Uterus (tissue), 4 donors: Measurements from ENCODE around the gene CBX6. TPM values are rescaled to one million over a fixed set of nuclear protein-coding genes. Genes with fewer than 3 reads are reported as not detected.

Experiments used
- DNase-seq, 2 donors: peaks; one replicate each; pipeline ENCODE4 v3.0.0-alpha.2; 2019 to 2020
- H3K27ac ChIP-seq, 2 donors: fragments of 200-600 bp; sonication (generic); 1 replicate in 1 of 2; 2 replicates in 1 of 2; pipeline ENCODE4 v1.5.1; 2016 to 2018
- H3K27me3 ChIP-seq, 2 donors: fragments of 200-600 bp; sonication (generic); one replicate each; pipeline ENCODE4 v1.5.1; 2018 to 2019; ENCODE audit warnings: control low read depth in 1 of 2
- H3K36me3 ChIP-seq, 2 donors: fragments of 200-600 bp; sonication (generic); one replicate each; pipeline ENCODE4 v1.5.1; 2019; ENCODE audit warnings: control low read depth in 1 of 2
- H3K4me1 ChIP-seq, 2 donors: fragments of 200-600 bp; sonication (generic); one replicate each; pipeline ENCODE4 v1.5.1; 2018 to 2019; ENCODE audit warnings: control low read depth in 1 of 2
- H3K4me3 ChIP-seq, 2 donors: fragments of 200-600 bp; sonication (generic); 1 replicate in 1 of 2; 2 replicates in 1 of 2; pipeline ENCODE4 v1.5.1; 2018 to 2019; ENCODE audit warnings: mild to moderate bottlenecking in 1 of 2
- H3K9me3 ChIP-seq, 2 donors: fragments of 200-600 bp; sonication (generic); one replicate each; pipeline ENCODE4 v1.5.1; 2019; ENCODE audit warnings: control low read depth in 1 of 2
- POLR2A ChIP-seq, 2 donors: fragments of 450-650 bp; IDR thresholded peaks; one replicate each; pipeline ENCODE4 v1.6.1; 2016; ENCODE audit warnings: antibody characterized with exemption in 2 of 2, mild to moderate bottlenecking in 1 of 2, moderate library complexity in 1 of 2
- intact Hi-C: fragments of 100-400 bp; cut with DNase I; formaldehyde crosslinking; loops from one replicate; pipeline ENCODE4 v1.15.1; 2023; ENCODE audit warnings: low total_unique reads
- total RNA-seq, 4 donors: library from RNA; depleted of rRNA in 3 of 4; stranded (reverse); fragments of >200 nt in 3 of 4; gene quantifications; one replicate each; pipeline versions ENCODE4 v1.1.0 to v1.2.4, GENCODE V29; 2014 to 2023
- TF ChIP-seq, protein P1 (sequence below), 4 experiments: fragments of 200-600 bp in 2 of 4; fragments of 450-650 bp in 2 of 4; sonication (generic) in 2 of 4; IDR thresholded peaks; one replicate each; pipeline ENCODE4 v1.5.1; 2016 to 2019; ENCODE audit warnings: antibody characterized with exemption in 4 of 4, mild to moderate bottlenecking in 2 of 4, moderate library complexity in 1 of 4
- donor health status: DM: yes; HTN: yes; CAD: no.

CBX6 gene
- 100 to 1,000 TPM in 1 of 4 donors, 10 to 100 TPM in 3; 11.0 to 145 (median 56.4) TPM for total RNA-seq

DNA sequence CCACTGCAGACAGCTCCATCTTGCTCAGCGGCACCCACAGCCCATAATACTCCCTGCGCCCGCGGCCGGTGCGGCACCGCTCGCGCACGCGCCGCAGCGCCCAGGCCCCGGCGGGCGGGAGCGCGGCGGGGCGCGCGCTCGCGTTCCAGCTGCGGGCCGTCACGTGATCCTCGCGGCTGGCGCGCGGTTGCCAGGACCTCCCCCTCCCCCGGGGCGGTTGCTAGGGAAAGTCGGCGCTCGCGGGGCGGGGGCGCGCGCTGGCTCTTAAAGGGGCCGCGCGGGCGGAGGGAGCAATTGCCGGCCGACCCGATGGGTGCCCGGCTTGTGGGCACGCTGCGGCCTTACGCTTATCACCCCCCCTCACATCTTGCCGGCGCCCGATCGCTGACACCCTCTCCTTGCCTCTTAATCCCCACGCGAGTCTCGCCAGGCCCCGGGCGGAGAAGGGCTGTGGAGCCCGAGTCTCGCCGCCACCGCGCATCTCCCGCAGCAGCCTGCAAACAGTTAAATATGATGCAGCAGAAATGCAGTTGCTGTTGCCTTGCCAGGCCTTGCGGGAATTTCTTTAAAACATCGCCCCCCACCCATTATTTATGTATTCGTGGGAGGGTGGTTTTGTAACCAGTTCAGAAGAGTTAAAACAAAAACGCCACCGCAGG lies at the start of gene CBX6:
CBX6 (minus strand) TSS at position 45 of the 659 bp plus-strand sequence; CDS start at position 19, 26 bp downstream.
- intact Hi-C loops: loop anchor here (10.0 kb wide), 1 partner anchor 52 kb away; no protein-coding TSS in a partner anchor
- Histone ChIP-seq H3K36me3 (no peaks in the 10 kb centered on the region), H3K27me3 (no peaks in the 10 kb centered on the region), H3K4me1 (peaks cover 5 to 6% of the 10 kb centered on the region in 2 donors), H3K27ac (peak within 1 kb of the TSS; percentile 94 to 99), H3K4me3 (peak within 1 kb of the TSS; percentile 73 to 91), H3K9me3 (no peaks in the 10 kb centered on the region)
- DNase-seq: peak; percentile 95 to 98
- TF ChIP-seq, protein P1, sequence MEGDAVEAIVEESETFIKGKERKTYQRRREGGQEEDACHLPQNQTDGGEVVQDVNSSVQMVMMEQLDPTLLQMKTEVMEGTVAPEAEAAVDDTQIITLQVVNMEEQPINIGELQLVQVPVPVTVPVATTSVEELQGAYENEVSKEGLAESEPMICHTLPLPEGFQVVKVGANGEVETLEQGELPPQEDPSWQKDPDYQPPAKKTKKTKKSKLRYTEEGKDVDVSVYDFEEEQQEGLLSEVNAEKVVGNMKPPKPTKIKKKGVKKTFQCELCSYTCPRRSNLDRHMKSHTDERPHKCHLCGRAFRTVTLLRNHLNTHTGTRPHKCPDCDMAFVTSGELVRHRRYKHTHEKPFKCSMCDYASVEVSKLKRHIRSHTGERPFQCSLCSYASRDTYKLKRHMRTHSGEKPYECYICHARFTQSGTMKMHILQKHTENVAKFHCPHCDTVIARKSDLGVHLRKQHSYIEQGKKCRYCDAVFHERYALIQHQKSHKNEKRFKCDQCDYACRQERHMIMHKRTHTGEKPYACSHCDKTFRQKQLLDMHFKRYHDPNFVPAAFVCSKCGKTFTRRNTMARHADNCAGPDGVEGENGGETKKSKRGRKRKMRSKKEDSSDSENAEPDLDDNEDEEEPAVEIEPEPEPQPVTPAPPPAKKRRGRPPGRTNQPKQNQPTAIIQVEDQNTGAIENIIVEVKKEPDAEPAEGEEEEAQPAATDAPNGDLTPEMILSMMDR (IDR thresholded peaks at IDR 0.05): peak in 2 of 4 experiments; percentile 3 to 27
- TF ChIP-seq POLR2A (IDR thresholded peaks at IDR 0.05): peak; percentile 35 to 77

GRCh38 chr22:38921806-38922205 lies 49.8 kb upstream of the CBX6 start:
- Histone ChIP-seq H3K4me3 (no peak overlapping the region), H3K27ac (no peak overlapping the region), H3K4me1 (no peaks in the 10 kb centered on the region), H3K9me3 (no peaks in the 10 kb centered on the region), H3K27me3 (no peaks in the 10 kb centered on the region), H3K36me3 (no peaks in the 10 kb centered on the region)
- DNase-seq: no peak
- TF ChIP-seq POLR2A (IDR thresholded peaks at IDR 0.05): no peak
- TF ChIP-seq, protein P1 (IDR thresholded peaks at IDR 0.05): no peak
- intact Hi-C loops: loop anchor here (10.0 kb wide), 1 partner anchor 47 kb away; the partner anchor contains the start of gene CBX6

GRCh38 chr22:38921120-38921519 lies 49.1 kb upstream of the CBX6 start:
- Histone ChIP-seq H3K4me3 (no peak overlapping the region), H3K27me3 (no peaks in the 10 kb centered on the region), H3K36me3 (no peaks in the 10 kb centered on the region), H3K27ac (no peak overlapping the region), H3K4me1 (no peaks in the 10 kb centered on the region), H3K9me3 (no peaks in the 10 kb centered on the region)
- DNase-seq: no peak
- intact Hi-C loops: loop anchor here (10.0 kb wide), 1 partner anchor 46 kb away; the partner anchor contains the start of gene CBX6
- no peak for TF ChIP-seq POLR2A (IDR thresholded peaks at IDR 0.05)
- TF ChIP-seq, protein P1 (IDR thresholded peaks at IDR 0.05): no peak

DNA sequence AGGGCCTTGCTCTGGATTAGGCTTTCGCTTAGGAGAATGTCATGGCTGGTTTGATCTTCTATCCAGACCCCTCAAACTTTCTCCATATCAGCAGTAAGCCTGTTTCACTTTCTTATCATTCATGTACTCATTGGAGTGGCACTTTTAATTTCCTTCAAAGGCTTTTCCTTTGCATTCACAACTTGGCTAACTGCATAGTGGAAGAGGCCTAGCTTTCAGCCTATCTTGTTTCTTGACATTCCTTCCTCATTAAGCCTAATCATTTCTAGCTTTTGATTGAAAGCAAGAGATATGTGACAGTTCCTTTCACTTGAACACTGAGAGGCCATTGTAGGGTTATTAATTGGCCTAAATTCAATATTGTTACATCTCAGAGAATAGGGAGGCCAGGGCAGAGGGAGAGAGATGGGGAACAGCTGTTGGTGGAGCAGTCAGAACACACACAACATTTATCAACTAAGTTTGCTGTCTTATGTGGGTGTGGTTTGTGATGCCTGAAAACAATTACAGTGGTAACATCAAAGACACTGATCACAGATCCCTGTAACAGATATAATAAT lies 47.7 kb upstream of the CBX6 start:
- H3K27ac ChIP-seq: no peak overlapping the region
- intact Hi-C loops: loop anchor here (10.0 kb wide), 1 partner anchor 45 kb away; the partner anchor contains the start of gene CBX6

More for the DNA sequence above, 47.7 kb upstream of the CBX6 start:
- H3K9me3 ChIP-seq: no peaks in the 10 kb centered on the region
- no peaks in the 10 kb centered on the region for H3K36me3 ChIP-seq
- TF ChIP-seq, protein P1 (IDR thresholded peaks at IDR 0.05): no peak
- no peak for TF ChIP-seq POLR2A (IDR thresholded peaks at IDR 0.05)
- no peak for DNase-seq
- no peaks in the 10 kb centered on the region for H3K27me3 ChIP-seq
- H3K4me3 ChIP-seq: no peak overlapping the region
- H3K4me1 ChIP-seq: no peaks in the 10 kb centered on the region
